Superior temporal gyrus (tissue), 1 donor: Measurements from ENCODE around the gene PLEK.

Experiments used
- DNase-seq: peaks from one replicate; pipeline ENCODE4 v3.0.0-alpha.2; 2016; ENCODE audit errors: extremely low spot score

PLEK gene

GRCh38 chr2:68414876-68415275, 49.8 kb downstream of the PLEK start:
- no peak for DNase-seq

GRCh38 chr2:68415521-68415920, 50.4 kb downstream of the PLEK start:
- DNase-seq = no peak

GRCh38 chr2:68416081-68416675, 51.1 kb downstream of the PLEK start:
- no peak for DNase-seq

GRCh38 chr2:68417926-68418325, 52.8 kb downstream of the PLEK start:
- DNase-seq = no peak

- peak; percentile 65 for DNase-seq
Measured at GRCh38 chr2:68418419-68418818, 53.3 kb downstream of the PLEK start.

- no peak for DNase-seq
Measured at GRCh38 chr2:68418855-68419254, 53.8 kb downstream of the PLEK start.

- DNase-seq = no peak
Measured at GRCh38 chr2:68420254-68420910, 55.3 kb downstream of the PLEK start.

- no peak for DNase-seq
Measured at GRCh38 chr2:68423966-68424650, 59.0 kb downstream of the PLEK start.

- no peak for DNase-seq
Measured at GRCh38 chr2:68425503-68425902, 60.4 kb downstream of the PLEK start.

GRCh38 chr2:68426446-68426845, 61.4 kb downstream of the PLEK start:
- no peak for DNase-seq

GRCh38 chr2:68426848-68427579, 61.9 kb downstream of the PLEK start:
- DNase-seq = no peak

GRCh38 chr2:68428126-68428525, 63.0 kb downstream of the PLEK start:
- no peak for DNase-seq

GRCh38 chr2:68428746-68429145, 63.7 kb downstream of the PLEK start:
- no peak for DNase-seq

- DNase-seq = no peak
Measured at GRCh38 chr2:68429311-68429826, 64.3 kb downstream of the PLEK start.

- no peak for DNase-seq
Measured at GRCh38 chr2:68431316-68431972, 66.4 kb downstream of the PLEK start.

- DNase-seq = no peak
Measured at GRCh38 chr2:68432696-68433658, 67.9 kb downstream of the PLEK start.

- no peak for DNase-seq
Measured at GRCh38 chr2:68434981-68435380, 69.9 kb downstream of the PLEK start.

GRCh38 chr2:68435615-68436014, 70.5 kb downstream of the PLEK start:
- no peak for DNase-seq

- no peak for DNase-seq
Measured at GRCh38 chr2:68436270-68436669, 71.2 kb downstream of the PLEK start.

GRCh38 chr2:68438455-68439303, 73.6 kb downstream of the PLEK start:
- no peak for DNase-seq
